ENCODE measurements around the gene HOXC11.
A peak's percentile ranks its signal among the peaks of the same experiment; 100 is the strongest.

The HOXC11 gene

DNA sequence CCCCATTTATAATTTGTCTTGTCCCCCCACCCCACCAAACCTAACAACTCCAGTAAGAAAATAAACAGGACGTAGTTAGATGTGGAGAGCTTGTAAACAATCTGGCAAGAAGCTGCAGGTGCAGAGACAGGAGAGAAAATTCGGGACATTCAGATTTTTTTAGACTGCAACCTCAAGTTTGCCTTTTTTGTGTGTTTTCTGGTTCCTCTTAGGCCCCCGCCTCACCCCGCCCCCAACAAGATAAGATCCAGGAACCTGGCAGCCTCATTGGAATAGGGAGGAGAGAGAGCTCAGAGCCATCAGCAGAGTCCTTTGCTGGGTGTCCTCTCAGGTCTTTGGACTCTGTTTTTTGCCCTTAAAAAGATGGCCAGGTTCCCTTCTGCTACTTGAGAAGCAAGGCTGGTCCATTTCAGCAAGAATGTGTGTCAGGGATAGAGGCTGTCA lies 14.9 kb downstream of the HOXC11 start:
- no peak for DNase-seq

DNA sequence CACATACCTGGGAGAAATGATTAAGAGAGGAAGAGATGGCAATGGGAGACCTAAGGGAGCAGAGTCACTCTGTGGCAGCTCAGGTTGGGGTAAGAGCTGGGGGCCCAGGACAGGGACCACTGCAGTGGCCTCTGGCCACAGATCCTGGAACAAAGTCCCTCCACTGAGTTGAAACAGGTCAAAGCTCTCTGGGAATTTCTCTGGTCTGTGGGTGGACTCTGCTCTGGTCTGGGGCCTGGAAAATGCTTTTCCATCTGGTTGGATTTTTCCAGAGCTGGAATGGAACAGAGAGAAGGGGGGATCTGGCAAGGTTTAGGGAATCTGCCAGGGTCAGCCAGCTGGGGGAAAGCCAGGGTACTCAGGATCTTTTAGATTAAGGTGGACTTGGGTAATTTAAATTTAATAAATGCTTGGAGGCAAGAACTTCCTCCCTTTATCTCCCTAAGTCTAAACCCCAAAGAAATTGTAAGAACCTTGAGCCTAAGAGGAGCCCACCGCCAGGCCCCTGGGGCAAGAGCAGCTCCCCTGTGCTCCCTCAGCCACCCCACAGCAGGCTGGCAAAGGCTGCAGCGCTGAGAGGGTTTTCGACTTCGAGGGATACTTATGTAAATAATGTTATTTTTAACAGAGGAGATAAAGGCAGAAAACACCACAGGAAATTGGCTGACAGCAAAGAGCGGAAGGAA lies 15.8 kb downstream of the HOXC11 start:
- DNase-seq = no peak

- peak; percentile 75 for DNase-seq
Measured at GRCh38 chr12:53989227-53990113, 16.5 kb downstream of the HOXC11 start.

- DNase-seq = no peak
Measured at GRCh38 chr12:53990311-53991076, 17.6 kb downstream of the HOXC11 start.

- no peak for DNase-seq
Measured at GRCh38 chr12:53991077-53991460, 18.1 kb downstream of the HOXC11 start.

DNA sequence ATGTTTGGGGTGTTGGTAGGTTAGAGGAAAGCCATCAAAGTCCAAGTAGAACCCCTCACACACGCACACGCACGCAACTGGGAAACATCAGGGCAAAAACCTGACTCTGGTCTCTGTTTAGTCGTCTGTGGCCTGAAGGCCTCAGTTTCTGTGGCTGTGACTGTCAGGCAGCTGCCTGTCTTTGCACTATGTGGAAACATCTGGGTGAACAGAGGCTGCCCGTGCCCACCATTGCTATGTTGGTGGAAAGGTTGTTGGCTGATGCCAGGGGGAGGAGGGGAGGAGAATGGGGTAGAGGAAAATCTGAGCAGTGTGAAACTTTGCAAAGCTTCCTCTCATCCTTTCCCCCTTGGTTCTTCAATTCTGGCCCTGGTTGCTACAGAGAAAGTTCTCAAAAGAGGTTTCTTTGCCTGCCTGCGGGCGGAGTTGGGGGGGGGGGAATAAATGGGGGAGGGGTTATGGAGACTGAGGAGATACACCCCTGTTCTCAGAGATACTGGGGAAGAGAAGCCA lies 19.5 kb downstream of the HOXC11 start:
- DNase-seq = no peak

DNA sequence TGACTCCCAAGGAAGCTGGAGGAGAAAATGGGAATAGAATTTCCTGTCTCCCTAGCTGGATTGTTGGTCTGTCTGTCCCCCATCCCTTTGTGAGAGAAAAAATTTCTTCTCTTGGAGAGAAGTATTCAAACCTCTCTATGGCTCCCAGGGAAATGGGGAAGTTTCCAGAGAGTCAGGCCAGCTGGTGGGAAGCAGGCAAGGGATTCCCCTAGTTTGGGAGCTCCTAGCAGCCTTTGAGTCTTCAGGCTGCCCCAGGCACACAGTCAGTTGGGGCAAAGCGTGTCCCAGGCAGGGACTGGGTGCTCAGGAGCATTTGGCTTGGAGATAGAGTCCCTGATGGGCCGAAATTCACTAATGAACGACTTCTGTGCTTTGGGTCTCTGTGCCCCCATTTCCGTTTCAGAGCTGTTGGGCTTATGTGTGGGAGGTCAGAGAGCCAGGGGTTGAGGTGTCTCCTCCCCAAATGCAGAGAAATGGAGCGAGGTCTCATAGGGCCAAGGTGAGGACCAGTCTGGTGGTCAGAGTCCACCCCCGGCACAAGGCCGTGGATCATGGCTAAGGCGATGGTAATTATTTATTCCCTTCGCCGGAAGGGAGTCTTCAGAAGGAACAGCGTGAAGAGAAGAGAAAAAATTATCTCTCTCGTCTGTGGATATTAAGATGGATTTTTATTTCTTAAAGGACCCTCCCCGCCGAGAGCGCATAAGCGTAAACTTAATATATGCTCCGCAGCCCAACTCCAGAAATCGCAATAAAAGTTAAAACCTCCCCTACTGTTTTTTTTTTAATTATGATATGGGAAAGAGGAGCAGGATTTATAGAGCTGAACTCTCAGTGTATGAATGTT lies 20.5 kb downstream of the HOXC11 start:
- DNase-seq = no peak

- DNase-seq = no peak
Measured at GRCh38 chr12:53994009-53994263, 21.0 kb downstream of the HOXC11 start.

- DNase-seq = no peak
Measured at GRCh38 chr12:53994264-53995001, 21.5 kb downstream of the HOXC11 start.

DNA sequence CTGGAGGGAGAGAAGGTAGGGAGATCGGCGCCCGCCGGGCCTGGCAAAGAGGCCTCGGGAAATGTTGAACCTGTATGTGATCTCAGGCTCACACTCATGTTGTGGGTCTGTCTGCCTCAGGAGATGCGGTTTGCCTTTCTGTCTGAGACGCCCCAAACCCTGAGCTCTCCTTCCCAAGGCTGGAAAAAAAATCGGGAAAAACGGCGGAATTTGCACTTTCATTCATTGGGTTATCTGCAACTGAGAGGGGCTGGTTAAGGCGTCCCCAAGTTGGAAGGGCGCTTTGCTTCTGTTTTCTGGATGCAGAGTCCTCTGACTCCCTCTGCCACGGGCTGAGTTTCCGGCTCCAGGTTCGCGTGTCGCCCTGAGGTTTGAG lies 22.1 kb downstream of the HOXC11 start:
- no peak for DNase-seq

DNA sequence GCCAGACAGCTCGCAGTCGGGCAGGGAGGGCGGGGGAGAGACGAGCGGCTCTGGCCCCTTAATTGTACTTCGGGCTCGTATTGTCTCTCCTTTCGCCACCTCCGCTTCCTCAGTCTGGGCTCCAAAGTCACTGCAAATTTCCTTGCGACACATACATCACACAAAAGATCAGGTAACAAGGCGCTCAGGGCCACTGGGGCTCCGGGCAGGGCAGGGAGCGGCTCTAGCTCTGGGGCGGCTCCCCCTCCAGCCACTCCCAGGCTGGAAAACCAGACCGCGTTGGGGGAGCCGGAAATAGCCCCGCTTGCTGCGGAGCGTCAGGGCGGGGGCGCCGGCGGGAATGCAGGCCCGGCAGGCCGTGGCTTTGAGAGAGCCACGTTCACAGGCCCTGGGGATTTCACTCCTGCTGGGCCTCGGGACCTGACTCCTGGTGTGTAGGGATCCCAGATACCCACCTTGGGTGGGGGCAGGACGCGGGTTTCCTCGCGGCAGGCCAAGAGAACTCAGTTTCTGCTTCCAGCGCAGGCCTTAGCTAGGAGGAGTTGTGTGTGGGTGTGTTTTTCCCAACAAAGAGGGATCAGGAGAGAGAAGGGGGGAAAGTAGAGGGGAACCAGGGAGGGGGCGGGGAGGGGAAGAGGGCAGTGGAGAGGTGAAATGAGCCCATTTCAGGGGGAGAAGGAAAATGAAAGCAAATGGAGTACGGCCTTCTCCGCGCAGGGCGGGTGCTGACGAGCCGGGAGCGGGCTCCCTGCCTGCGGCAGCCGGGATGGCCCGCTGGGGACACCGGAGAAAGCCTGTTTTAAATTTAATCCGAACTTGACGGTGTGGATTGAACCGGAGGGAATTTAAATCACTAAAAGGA lies 22.7 kb downstream of the HOXC11 start:
- DNase-seq = no peak

GRCh38 chr12:53996240-53997203 lies 23.6 kb downstream of the HOXC11 start:
- no peak for DNase-seq

DNA sequence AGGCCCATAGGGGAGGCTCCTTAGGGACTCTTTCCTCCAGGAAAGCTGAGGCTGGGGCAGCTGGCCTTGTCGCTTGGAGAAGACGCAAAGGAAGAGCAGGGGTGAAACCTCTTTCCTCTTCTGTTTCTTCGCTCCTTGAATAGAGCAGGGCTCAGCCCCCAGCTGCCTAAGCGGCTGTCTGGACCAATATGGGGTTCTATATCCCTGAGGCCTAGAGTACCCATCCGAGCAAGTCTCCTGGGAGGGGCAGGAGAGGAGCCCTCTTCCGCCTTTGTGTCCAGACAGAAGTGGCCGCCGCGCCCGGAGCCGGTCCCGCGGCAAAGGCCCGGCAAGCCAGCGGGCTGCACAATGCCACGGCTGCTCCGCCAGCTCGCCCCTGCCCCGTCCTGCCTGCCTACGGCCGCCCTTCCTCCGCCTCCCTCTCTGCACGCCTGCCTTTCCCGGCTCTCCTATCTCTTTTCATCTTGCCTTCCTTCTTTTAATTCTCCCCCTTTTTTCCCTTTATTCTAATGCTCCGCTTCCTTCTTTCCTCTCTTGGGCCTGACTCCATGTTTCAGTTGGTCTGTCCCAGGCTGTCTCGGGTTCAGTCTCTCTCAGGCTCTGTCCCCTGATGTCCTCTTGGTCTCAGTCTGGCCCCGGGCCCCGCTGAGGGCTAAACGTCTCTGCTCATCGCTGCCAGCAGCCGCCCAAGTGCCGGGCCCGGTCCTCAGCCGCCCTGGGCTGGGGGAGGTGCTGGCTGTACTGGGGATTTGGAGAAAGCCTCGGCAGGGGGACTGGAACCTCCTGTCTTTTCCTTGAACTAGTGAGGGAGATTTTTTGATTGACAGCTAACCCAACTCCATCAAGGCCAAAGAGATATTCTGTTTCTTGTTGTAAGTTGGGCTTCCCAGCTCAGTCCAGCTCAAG lies 24.5 kb downstream of the HOXC11 start:
- DNase-seq = no peak

- DNase-seq = no peak
Measured at GRCh38 chr12:53998110-53998899, 25.4 kb downstream of the HOXC11 start.

- no peak for DNase-seq
Measured at GRCh38 chr12:53998900-53999236, 25.9 kb downstream of the HOXC11 start.

DNA sequence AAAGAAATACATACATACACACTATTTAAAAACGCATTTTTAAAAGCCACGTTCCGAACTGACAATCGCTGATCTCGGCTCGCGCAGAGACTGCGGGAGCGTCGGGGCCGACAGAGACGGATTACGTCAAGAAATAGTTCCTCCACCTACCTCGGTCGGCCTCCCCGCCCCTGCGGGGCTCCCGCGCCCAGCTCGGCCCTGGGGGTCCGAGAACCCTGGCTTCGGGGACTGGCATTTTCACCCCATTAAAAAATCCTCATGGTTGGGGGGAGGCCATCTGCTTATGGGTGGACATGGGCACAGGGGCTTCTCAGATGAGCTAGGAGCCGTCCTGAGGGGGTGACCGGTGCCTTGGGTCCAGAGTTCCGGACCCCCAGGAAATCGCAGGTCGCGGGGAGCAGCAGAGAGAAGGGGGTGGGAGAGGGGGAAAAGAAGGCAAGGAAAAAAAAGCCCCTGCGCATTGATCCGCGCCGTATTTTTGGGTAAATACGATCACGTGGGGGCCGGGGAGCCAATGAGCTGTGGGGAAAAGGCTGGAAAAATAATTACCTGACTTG lies 26.7 kb downstream of the HOXC11 start:
- DNase-seq = no peak

Data from hematopoietic multipotent progenitor cell treated with erythropoietin and hydrocortisone succinate and interleukin-3 and kit ligand, for 6 days (in vitro differentiated cells).